Testis (tissue), 3 donors: ENCODE measurements around the gene BRINP2. TPM values are rescaled to one million over a fixed set of nuclear protein-coding genes. Genes with fewer than 3 reads are reported as not detected.

Experiments used
- DNase-seq: peaks from one replicate; pipeline ENCODE4 v3.0.0-alpha.2; 2019
- H3K27ac ChIP-seq, 2 donors: fragments of 200-600 bp; sonication (generic); one replicate each; pipeline ENCODE4 v1.5.1; 2019
- H3K27me3 ChIP-seq: fragments of 200-600 bp; sonication (generic); one replicate; pipeline ENCODE4 v1.5.1; 2019
- H3K36me3 ChIP-seq: fragments of 200-600 bp; sonication (generic); one replicate; pipeline ENCODE4 v1.5.1; 2017; ENCODE audit warnings: low read depth; ENCODE audit errors: missing control alignments
- H3K4me1 ChIP-seq: fragments of 200-600 bp; sonication (generic); one replicate; pipeline ENCODE4 v1.5.1; 2019
- H3K4me3 ChIP-seq, 2 donors: fragments of 200-600 bp; sonication (generic); one replicate each; pipeline ENCODE4 v1.5.1; 2017 to 2019
- H3K9me3 ChIP-seq: fragments of 200-600 bp; sonication (generic); one replicate; pipeline ENCODE4 v1.5.1; 2017
- POLR2A ChIP-seq: fragments of 450-650 bp; IDR thresholded peaks from one replicate; pipeline ENCODE4 v1.6.1; 2017; ENCODE audit warnings: antibody characterized with exemption, mild to moderate bottlenecking, moderate library complexity
- WGBS, 2 donors: methylation state at CpG; one replicate each; pipeline ENCODE4 v1.1.5; 2018; 5-methylcytosine and 5-hydroxymethylcytosine counted together
- intact Hi-C: fragments of 100-400 bp; cut with DNase I; formaldehyde crosslinking; loops from one replicate; pipeline ENCODE4 v1.15.1; 2023; ENCODE audit warnings: low total_unique reads
- polyA plus RNA-seq: library from polyadenylated mRNA; stranded (reverse); fragments of 350-450 nt; fragmentation: Illumina TruSeq; extraction: RNeasy Lipid Tissue Mini Kit (QIAGEN cat#74804); gene quantifications from one replicate; pipeline ENCODE4 v1.2.3, GENCODE V29; 2014; ENCODE audit warnings: low read depth, low replicate concordance; ENCODE audit not compliant: insufficient read depth
- total RNA-seq, 2 donors: library from RNA; depleted of rRNA; stranded (reverse); fragments of >200 nt; gene quantifications; one replicate each; pipeline ENCODE4 v1.2.3, GENCODE V29; 2016
- TF ChIP-seq, protein P1 (sequence below), 3 experiments: fragments of 450-650 bp in 2 of 3; fragments of 200-600 bp in 1 of 3; sonication (generic) in 1 of 3; IDR thresholded peaks; one replicate each; pipeline ENCODE4 v1.5.1; 2016 to 2019; ENCODE audit warnings: antibody characterized with exemption in 3 of 3, mild to moderate bottlenecking in 2 of 3, moderate library complexity in 1 of 3

Gene BRINP2
- total and polyA plus RNA-seq, 3 donors from 2014 or later: 5.9 to 6.7 (median 6.1) TPM

DNA sequence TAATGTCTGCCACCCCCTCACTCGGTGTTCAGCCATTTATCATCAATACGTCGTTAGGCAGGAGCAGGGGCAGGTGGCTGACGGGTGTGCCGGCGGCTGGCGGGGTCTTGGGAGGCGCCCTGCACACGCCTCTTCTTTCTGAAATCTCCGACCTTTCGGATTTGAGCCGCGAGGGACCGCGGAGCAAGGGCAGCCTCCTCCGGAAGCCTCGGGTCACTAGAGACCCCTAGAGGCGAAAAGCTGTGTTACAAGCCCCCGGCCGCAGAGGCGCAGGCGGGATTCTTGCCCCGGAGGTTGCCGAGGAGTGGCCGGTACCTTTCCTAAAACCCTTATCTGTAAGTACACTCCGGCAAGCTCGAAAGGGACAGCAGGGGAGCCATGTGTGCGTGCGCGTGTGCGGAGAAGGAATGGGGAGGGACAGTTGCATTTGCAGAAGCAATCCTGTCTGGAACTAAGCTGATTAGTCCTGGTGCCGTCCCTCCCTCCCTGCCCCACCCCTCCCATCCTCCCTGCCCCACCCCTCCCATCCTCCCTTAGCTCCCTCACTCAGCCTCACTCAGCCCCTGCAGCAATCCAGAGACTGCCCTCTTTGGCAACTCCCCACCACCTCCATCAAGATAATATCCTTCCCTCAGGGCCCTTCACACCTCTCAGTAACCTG, 11.0 kb downstream of the BRINP2 start:
- Histone ChIP-seq H3K36me3 (no peaks in the 10 kb centered on the region), H3K27ac (no peak overlapping the region), H3K4me3 (peak overlapping the region; percentile 13 to 40), H3K9me3 (no peaks in the 10 kb centered on the region), H3K4me1 (no peaks in the 10 kb centered on the region), H3K27me3 (no peaks in the 10 kb centered on the region)
- DNase-seq: peak; percentile 76
- TF ChIP-seq, protein P1, sequence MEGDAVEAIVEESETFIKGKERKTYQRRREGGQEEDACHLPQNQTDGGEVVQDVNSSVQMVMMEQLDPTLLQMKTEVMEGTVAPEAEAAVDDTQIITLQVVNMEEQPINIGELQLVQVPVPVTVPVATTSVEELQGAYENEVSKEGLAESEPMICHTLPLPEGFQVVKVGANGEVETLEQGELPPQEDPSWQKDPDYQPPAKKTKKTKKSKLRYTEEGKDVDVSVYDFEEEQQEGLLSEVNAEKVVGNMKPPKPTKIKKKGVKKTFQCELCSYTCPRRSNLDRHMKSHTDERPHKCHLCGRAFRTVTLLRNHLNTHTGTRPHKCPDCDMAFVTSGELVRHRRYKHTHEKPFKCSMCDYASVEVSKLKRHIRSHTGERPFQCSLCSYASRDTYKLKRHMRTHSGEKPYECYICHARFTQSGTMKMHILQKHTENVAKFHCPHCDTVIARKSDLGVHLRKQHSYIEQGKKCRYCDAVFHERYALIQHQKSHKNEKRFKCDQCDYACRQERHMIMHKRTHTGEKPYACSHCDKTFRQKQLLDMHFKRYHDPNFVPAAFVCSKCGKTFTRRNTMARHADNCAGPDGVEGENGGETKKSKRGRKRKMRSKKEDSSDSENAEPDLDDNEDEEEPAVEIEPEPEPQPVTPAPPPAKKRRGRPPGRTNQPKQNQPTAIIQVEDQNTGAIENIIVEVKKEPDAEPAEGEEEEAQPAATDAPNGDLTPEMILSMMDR (IDR thresholded peaks at IDR 0.05): peak; percentile 26 to 75 (median 64)
- TF ChIP-seq POLR2A: no peak
- 0 to 2% methylated on average over 16 to 32 of the region's 32 CpGs for WGBS, 2 donors
- intact Hi-C loops: no loop called here

DNA sequence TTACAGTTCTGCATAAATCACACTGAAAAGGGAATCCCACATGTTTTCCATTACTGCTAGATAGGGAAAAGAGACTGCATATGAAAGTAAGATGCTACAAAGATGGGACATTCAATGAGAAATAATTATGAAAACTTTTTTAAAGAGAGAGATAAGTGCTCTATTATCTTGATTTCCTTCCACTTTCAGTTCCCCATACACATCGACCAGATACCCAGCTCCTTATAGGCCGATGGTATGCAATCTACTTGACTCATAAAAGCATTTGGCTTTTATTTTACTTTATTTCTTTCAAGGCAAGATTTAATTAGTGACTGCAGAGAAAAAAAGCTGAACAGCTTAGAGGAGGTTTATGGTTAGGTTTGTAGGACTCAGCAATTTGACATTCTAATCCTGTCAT, 13.1 kb downstream of the BRINP2 start:
- Histone ChIP-seq H3K4me1 (no peaks in the 10 kb centered on the region), H3K27me3 (no peaks in the 10 kb centered on the region), H3K4me3 (no peak overlapping the region), H3K36me3 (no peaks in the 10 kb centered on the region), H3K9me3 (no peaks in the 10 kb centered on the region), H3K27ac (no peak overlapping the region)
- DNase-seq: no peak
- TF ChIP-seq, protein P1 (IDR thresholded peaks at IDR 0.05): no peak
- intact Hi-C loops: no loop called here
- WGBS, 2 donors: 70 to 74% methylated on average over 2 of the region's 2 CpGs

DNA sequence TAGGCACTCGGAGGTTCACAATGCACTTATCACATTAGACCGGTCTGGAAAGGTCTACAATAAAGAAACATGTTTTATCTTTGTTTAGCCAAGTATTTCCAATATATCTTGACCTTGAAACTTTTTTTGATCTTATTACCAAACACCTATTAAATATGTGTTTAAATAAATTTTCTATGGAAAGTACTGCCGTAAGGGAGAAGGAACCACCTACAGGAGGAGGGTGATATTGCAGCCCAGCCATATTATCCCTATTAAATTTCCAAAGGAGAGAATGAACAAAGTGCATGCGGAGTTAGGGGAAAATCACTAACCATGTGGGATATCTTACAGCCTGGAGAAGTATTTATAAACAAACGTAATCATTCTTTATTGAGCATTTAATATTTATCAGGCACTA, 14.5 kb downstream of the BRINP2 start:
- WGBS, 2 donors: 82 to 87% methylated on average over 5 of the region's 5 CpGs
- H3K27me3 ChIP-seq: no peaks in the 10 kb centered on the region
- intact Hi-C loops: no loop called here
- DNase-seq: peak; percentile 37
- H3K4me3 ChIP-seq: no peak overlapping the region
- H3K27ac ChIP-seq: no peak overlapping the region
- no peaks in the 10 kb centered on the region for H3K4me1 ChIP-seq
- no peaks in the 10 kb centered on the region for H3K36me3 ChIP-seq
- H3K9me3 ChIP-seq: no peaks in the 10 kb centered on the region
- no peak for TF ChIP-seq POLR2A
- TF ChIP-seq, protein P1 (IDR thresholded peaks at IDR 0.05): peak in 2 of 3 experiments; percentile 38 to 64

DNA sequence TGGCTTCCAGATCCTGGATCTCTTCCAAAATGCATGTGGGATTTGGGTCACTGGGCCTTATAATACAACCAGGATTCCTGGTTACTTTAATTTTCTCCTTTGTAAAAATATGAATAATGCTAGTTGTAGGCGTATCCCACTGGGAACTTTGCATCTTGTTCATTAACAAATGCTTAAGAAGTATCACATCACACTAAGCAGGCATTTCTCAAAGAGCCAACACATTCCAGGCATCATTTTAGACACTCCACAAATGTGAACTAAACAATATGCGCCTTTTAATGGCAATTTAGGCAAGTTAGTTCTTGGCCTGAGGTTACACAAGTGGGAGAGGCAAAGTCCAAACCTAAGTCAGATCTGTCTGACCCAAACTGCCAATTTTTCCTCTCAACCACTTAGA, 15.9 kb downstream of the BRINP2 start:
- H3K36me3 ChIP-seq: no peaks in the 10 kb centered on the region
- no peak overlapping the region for H3K27ac ChIP-seq
- no peak overlapping the region for H3K4me3 ChIP-seq
- no peaks in the 10 kb centered on the region for H3K4me1 ChIP-seq
- no peak for DNase-seq
- no peaks in the 10 kb centered on the region for H3K9me3 ChIP-seq
- TF ChIP-seq, protein P1 (IDR thresholded peaks at IDR 0.05): no peak
- no peak for TF ChIP-seq POLR2A
- 94 to 100% methylated on average over 2 of the region's 2 CpGs for WGBS, 2 donors
- intact Hi-C loops: no loop called here
- H3K27me3 ChIP-seq: no peaks in the 10 kb centered on the region

DNA sequence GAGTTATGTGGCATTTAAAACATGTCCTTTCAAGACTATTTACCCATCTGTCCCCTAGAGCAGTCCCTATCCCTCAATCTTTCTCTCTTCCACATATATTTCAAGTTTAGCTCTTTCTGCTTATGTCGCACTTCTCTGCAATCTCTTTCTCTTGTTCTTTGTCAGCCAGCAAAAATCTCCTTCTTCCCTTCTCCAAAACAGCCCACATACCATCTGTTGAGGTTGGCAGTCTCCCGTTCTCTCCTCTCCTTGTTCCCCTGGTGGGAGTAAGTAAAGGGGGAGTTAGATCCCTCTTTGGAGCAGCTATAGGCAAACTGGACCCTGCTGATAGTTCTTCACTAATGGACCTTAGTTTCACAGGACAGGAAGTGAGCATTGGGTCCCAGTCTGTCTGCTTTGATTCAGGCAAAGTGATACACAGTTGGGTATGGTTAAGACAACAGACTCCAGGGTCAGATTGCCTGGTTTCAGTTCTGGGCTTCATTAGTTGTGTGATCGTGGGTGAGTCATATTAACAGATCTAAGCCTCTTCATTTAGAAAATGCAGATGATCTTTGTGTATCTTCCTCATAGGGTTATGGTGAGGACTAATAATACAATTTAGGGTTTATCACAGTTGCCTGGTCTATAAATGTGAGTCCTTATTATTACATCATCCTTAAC, 19.7 kb downstream of the BRINP2 start:
- no peak for TF ChIP-seq POLR2A
- TF ChIP-seq, protein P1 (IDR thresholded peaks at IDR 0.05): no peak
- no peak for DNase-seq
- Histone ChIP-seq H3K4me3 (no peak overlapping the region), H3K4me1 (no peaks in the 10 kb centered on the region), H3K9me3 (no peaks in the 10 kb centered on the region), H3K27ac (no peak overlapping the region), H3K27me3 (no peaks in the 10 kb centered on the region), H3K36me3 (no peaks in the 10 kb centered on the region)
- intact Hi-C loops: no loop called here
- WGBS, 2 donors: 71 to 75% methylated on average over 3 of the region's 3 CpGs
